ENCODE measurements around the gene M1AP. TPM values are rescaled to one million over a fixed set of nuclear protein-coding genes. Genes with fewer than 3 reads are reported as not detected.
A peak's percentile ranks its signal among the peaks of the same experiment; 100 is the strongest.
"Not testable (repeated sequence)": the region's sequence is repeated elsewhere in the genome, so short reads cannot be mapped to it uniquely, and the experiment has no call there.

Gene M1AP
- total RNA-seq, 1 donor from 2014 or later = 1.6 TPM

DNA sequence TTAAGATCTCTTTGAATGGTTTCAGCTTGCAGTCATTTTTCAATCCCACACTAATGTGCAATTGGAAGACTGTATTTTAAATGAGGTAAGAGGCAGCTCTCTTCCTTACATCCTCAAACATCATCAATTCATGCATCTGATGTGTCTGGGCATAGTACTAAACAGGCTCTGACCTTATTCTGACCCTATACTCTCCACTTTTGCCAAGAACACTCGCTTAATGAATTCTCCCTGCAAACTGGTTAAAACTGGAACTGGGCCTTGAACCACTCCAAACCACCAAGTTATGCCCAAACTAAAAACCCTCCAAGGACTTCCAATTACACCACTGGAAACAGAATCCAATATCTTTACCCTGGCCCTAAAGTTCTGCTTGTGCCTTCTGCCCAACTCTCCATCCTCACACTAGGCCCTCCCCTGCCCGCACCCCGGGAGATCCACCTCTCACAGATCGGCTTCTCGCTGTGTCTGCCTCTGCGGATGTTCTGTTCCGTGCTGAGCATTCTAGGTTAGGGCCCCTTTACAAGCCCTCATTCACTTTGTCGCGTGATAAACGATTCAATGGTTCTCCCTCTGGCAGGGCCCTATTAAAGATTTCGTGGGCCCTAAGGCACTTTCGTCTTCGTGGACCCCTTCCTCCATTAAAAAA, 1.2 kb downstream of the M1AP start:
- ATAC-seq = peak; percentile 36

DNA sequence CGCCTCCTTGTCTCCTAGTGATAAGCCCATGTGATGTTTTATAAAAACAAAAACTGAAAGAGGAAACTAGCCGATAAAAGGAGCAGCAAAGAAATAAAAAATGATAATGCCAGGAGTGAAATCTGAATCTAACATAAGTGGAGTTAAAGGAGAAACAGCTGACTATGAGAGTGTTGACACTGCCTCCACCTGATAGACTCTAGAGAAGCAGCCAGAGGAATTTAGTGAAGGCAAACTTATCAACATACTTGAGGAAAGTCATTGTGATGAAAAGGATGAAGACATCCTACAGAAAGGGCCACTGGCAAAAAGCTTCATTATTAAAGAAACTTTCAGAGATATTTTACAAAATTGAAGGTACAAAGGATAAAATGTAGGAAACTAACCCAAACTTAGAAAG, 1.9 kb downstream of the M1AP start:
- no peak for ATAC-seq

DNA sequence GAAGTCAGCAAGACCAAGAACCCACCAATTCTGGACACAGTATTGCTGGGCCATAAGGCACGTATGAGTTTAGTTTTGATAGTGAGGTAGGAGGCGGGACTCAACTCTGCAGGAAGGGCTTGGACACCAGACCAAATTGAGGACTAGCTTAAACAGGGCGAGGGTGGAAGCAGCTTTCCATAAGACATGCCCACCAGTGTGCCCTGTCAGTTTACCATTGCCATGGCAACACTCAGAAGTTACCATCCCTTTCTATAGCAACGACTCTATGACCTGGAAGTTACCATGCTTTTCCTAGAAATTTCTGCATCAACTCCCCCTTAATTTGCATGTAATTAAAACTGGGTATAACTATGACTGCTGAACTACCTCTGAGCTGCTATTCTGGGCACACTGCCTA, 2.8 kb downstream of the M1AP start:
- no peak for ATAC-seq

DNA sequence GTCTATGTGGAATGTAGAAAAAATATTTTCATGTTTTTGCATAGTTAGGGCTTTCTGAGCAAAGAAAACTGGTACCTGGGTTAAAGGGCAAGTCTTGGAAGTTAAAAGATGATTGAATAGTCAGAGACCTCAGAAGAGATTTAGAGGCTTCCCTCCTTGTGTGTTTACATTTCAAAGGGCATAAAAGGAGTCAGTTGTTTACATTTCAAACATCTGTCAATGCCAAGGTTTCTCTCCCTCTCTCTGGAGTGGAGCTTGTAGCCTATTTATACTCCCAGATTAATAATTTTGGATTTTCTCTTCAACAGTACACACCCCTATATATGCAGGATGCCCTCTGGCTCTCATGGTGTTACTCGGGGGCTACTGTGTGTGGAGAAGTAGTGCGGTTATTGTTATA, 8.6 kb downstream of the M1AP start:
- no peak for ATAC-seq

DNA sequence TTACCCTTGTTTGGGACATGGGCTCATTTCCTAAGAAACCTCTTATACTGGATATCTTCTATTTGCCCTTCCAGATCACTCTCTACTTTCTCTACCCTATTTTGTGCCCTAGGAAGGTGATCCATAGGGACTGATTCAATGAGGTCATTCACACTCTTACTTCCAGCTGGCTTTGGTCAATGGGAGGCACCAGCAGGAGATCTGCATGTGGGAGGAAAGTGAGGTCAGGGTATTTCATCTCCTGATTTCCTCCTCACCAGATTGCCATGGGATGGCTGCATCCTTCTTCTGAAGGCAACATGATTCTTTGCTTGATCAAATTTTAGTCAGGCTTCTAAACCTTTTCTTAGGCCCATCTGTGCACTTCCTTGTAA, 15.2 kb downstream of the M1AP start:
- peak; percentile 10 for ATAC-seq

DNA sequence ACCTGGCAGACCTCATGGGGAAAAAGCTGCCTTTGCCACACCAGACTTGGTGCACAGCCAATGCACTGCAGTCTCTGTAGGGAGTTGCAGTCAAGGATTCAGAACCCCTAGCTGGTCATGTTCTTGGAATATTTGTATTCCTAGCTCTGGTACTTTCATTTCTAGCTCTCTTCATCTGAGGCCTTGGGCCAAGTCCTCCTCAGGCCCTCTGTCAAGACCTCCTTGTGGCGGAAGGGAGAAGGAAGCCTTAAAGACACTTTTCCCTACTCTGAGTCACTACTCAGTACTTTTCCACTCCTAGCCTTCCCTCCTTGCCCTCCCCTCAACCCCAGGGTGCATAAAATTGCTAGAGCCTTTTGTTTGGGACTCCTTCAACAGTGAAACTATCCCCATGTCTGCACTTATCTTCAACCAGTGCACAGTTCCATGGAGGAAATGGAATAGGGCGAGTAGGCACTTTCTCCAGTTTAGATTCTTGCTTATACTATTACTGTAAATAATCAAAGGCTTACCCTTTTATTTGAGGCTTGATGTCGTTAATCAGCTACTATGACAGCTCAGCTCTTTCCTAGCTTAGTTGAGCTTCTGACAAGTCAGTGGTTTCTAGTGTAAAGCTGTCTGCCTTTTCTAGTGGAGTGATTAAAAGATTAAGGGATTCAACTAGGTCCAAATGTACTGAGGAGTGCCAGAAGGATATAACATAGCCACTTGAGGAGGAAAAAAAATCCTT, 15.8 kb downstream of the M1AP start:
- peak; percentile 89 for ATAC-seq

DNA sequence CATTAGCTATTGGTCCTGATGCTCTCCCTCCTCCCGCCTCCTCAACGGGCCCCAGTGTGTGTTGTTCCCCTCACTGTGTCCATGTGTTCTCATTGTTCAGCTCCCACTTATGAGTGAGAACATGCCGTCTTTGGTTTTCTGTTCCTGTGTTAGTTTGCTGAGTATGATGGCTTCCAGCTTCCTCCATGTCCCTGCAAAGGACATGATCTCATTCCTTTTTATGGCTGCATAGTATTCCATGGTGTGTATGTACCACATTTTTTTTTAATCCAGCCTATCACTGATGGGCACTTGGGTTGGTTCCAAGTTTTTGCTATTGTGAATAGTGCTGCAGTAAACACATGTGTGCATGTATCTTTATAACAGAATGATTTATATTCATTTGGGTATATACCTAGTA, 17.7 kb downstream of the M1AP start:
- not testable (repeated sequence) for ATAC-seq

DNA sequence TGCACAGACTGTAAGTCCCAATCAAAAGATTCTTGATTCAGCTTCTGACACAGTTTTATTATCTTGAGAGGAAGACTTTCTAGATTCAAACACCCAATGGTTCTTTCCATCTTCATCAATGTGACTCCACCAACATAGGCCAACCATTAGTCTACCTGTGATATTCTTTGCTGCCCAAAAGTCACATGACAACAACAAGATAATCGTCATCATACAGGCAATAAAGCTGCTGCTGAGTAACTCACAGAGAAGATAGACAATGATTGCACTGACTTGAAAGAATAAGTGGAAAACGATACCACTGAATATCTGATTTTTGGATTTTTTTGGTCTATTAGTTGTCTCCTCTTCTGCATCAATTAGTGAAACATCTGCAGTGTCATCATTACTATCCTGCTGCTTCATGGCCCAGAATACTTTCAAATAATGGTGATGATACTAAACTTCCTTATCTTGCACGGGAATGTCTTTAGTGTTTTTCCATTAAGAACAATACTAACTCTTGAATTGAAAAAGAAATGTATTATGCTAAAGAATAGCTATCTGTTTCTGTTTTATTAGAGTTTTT, 19.5 kb downstream of the M1AP start:
- no peak for ATAC-seq

DNA sequence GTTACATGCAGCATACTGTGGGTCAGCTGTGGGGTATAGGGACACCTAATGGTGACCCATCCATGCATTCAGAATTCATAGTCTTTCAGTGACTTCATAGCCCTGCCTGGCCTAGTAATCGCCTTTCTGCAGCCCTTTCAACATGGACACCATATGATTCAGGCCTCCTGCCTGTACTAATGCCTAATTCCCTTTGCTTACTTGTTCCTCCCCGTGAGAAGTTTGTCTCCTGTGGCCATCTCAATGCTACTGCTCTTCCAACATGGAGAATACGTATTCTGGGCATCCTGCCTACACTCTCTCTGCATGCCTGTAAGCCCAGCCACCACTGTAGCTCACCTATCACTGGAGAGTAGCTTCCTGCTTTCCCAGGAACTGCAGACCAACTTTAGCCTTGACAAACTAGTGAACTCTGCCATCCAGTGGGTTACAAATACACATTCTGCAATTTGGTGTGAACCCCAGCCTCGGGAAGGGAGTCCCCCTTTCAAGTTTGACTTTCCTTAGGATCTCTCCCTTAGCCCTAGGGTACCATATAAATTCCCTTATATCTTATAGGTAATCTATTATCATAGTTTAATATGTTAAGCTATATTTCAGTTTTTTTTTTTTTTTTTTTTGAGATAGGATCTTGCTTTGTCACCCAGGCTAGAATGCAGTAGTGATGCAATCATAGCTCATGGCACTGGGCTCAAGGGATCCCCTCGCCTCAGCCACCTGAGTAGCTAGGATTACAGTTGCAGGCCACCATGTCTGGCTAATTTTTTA, 22.3 kb downstream of the M1AP start:
- ATAC-seq = no peak

DNA sequence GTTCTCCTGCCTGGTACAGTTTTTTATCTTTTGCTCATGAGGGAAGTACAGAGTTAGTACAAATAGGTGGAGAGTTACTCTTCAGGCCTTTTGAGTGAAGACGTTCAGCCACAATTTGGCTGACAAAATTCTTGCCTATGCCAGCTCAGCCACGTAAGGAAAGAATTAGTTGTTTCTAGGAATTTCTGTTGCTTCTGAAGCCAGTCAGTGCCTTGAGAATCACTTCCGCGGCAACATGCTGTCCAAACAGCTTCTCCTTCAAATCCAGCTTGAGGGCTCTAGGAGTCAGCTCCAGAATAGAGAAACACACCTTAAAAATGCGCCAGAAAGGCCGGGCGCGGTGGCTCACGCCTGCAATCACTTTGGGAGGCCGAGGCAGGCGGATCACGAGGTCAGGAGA, 27.5 kb downstream of the M1AP start:
- ATAC-seq = no peak

DNA sequence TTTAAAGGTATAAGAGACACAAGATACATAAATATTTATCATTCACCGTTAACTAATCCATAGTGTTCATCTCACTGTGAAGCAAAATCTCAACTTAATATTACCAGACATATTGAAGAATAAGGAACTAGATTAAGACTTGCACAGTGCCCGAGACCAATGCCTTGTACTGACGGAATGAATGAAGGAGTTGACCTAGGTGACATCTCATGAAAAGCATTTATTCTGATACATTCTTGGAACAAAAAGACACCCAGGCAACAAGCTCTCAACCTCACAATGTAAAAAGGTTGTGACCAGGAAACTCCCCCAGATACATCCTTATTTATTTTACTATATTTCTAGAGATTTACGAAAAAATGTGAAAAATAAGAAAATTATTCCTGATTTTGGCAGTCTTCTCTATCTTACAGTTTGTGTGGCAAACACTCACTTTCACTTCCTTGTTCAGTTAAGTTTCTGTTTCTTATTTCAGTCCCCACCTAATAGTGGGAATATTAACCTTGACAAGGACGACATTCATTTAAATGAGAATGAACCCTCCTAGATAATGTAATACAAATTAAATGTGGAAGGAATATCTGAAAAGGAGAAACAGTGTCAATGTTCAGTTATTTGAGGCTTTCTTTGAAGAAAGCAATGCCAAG, 28.4 kb downstream of the M1AP start:
- ATAC-seq = no peak

DNA sequence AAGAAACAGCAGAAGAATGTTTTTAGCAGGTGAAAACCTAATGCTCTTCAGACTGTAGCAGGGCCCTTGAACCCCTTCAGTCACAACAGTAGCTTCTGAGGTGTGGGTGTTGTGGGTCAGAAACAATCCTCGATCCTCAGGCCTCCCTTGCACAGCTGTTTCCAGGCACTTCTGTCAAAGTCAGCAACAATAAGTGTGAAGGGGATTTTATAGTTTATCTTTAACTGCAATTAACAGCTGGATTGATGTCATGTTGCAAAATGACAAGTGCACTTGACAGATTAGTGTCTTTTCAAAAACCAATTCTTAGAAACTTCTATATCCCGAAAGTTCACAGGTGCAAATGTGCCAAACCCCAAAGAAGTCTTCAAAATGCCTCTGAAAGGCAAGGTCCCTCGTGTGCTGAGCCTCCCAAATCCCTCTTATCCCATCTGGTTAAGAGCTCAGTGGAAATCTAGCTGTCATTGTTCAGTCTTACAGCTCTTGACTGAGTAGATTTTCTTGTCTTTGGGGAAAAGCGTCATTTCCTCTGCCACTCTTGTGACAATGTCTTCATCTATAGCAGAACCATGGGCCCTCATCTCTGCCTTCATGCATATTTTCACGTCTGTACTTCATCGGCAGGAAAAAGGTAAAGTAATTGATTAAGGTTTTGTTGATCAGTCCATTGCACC, 29.6 kb downstream of the M1AP start:
- ATAC-seq = no peak

DNA sequence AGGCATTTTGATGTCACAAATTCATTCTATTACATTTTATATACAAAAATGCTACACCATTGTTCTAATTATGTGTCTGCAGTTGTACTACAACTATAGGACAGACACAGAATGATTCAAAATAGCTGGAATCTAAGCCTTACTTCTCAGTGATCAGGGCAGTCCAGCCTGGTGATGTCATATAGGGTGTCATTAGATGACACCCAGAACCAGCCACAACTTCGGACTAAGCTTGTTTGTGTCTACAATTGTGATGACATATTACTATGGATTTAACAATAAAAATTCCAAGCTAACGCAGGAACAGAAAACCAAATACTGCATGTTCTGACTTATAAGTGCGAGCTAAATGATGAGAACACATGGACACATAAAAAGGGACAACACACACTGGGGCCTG, 31.0 kb downstream of the M1AP start:
- no peak for ATAC-seq

DNA sequence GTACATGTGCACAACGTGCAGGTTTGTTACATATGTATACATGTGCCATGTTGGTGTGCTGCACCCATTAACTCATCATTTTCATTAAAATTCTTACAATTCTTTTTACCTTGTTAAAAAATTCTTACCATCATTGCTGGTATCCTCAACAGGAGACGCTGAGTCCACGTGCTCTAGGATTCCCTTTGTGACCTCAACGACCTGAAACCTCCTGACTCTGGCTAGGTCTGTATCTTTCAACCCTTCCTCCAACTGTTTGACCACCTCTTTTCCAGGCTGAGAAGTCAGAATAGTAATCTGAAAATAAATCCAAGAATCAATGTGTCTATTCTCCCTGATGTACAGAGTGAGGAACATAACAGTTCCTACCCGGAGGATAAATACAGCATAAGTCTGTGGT, 41.2 kb downstream of the M1AP start:
- ATAC-seq = no peak

DNA sequence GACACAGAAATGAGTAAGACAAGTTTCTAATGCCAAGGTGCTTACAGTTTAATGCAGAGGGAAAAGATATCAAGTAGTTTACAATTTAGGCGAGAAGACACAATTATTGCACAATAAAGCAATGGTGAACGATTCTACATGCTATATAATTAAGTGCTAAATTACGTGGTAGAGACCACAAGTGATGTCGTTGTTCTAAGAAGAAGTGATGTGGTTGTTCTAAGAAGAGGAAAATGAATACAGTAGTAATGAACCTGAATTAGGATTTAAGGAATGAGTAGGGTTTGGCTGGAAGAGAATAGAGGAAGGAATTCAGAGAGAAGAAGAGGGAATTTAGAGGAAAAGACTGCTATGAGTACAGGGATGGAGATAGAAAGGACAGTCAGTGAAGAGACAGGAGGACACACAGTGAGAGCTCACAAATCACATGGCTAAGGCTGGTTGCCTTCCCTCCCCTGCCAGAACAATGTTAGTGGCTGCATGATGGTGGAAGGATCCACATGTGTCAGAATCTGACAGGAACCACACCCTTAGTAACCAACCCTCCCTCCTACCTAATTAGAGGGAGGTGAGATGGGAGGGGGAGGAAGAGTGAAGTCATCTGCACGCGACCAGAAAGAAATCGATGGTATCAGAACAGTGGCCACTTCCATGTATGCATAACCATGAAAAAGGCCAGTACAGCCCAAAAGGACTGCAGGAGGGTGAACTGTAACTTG, 44.7 kb downstream of the M1AP start:
- no peak for ATAC-seq

DNA sequence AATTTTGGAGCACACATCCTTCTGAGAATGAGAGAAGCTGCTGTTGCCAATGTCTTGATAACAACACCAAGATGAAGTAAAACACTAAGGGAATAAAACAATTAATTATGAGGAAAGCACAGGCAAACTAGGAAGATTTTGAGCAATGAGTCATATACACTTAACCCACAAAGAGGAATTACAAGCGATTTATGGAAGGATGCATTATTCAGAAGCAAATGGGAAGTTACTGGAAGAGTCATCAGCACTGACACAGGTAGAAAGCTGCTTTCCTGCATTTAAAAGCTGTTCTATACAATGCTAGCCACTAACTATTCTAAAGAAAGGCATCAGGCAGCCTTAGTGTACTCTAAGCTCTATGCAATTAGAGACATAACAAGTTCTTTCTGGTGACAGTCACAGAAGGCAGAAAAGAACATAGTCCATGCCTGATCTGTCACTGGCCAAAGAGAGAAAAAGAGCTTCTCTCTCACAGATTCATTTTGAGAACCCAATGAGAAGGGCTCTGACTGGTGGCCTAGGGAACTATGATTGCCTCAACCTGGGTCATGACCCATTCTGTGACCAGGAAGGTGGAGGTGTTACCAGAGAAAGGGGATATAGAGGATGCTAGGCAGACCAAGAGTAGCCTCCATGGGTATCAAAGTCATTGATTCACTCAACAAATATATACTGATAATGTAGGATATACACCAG, 45.4 kb downstream of the M1AP start:
- peak; percentile 47 for ATAC-seq

DNA sequence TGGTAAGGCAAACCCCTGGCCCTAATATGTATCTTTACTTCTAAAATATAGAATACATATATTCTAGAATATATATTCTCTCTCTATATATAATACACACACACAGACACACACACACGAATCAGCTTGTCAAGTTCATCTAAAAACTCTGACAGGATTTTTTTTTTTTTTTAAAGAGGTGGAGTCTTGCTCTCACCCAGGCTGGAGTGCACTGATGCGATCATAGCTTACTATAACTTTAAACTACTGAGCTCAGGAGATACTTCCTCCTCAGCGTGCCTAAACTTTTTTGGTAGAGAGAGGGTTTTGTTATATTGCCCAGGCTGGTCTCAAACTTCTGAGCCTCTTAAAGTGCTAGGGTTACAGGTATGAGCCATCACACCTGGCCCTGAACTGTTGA, 48.5 kb downstream of the M1AP start:
- no peak for ATAC-seq

DNA sequence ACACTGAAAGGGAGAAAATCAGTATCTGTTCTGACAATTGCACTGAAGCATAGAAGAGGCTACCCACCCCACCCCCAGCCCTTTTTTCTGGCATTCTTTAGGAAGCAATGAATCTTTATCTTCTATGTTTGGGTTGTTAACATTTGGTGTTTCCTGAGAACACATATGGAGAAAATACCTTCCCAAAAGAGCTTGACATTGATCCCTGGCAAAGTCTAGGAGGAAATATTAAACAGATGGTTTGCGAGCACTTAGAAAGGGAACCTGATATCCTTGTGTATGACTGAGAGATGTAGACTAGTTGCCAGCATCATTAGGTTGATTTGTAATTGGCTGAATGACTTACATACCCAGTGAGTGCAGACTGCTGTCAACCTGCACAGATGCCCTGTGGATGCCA, 50.7 kb downstream of the M1AP start:
- no peak for ATAC-seq

DNA sequence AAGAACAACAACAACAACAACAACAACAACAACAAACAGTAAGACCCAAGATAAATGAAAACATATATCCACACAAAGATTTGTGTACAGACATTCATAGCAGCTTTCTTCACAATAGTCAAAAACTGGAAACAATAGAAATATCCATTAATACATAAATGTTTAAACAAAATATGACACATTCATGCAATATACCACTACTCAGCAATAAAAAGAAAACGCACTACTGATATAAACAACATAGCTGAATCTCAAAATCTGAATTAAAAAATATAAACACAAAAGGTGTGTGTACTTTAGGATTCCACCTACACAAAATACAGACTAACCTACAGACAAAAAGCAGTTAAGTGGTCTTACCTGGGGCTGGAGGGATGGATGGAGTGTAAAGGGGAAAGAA, 51.5 kb downstream of the M1AP start:
- no peak for ATAC-seq

DNA sequence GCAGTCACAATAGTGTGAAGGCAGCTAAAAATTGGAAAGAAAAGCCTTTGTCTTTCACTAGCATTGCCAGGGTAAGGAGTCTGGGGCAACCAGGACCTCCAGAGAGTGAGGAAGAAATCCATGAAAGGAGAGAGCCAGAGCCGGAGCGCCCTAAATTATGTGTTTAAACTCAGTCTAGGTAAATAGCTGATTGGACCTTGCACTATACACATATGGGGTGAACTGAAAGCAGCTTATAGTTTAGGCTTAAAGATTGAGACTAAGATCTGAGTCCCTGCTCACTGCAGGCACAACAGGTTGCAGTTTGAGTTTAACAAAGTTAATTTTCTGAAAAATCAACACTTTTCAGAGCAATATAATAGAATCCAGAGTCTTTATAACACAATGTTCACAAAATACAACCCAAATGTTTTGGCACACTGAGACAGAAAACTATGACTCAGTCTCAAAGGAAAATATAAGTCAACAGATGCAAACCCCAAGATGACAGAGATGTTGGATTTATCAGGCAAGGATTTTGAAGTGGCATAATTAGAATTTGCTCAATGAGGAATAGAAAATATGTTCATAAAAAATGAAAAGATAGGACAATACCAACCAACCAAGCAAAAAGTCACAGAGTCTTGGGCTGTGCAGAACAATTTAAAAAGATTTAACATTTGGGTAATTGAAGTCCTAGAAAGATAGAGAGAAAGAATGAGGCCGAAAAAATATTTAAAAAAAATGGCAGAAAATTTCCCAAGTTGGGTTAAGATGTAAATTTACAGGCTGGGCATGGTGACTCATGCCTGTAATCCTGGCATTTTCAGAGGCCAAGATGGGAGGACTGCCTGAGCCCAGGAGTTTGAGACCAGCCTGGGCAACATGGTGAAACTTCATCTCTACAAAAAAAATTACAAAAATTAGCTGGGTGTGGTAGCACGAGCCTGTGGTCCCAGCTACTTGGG, 54.0 kb downstream of the M1AP start:
- ATAC-seq = no peak

Measured in esophagus mucosa (tissue), 1 donor.